ENCODE measurements around the gene NISCH. TPM values are rescaled to one million over a fixed set of nuclear protein-coding genes. Genes with fewer than 3 reads are reported as not detected.

Gene NISCH
- total and polyA plus RNA-seq, 2 of the 8 experiments (the other 6 are each of a cell fraction or from before 2014, with no cell fraction given) = 71.2 to 71.9 TPM

GRCh38 chr3:52458770-52459545 is 3.6 kb downstream of the NISCH start (continued):
- TF ChIP-seq RBBP5 (IDR thresholded peaks at IDR 0.05; ENCODE audit: borderline replicate concordance, low read depth, low read length) (no peak), CBX5 (IDR thresholded peaks at IDR 0.05; ENCODE audit: low read depth, low read length) (no peak), RNF2 (IDR thresholded peaks at IDR 0.05; ENCODE audit: borderline replicate concordance, low read depth, low read length, missing control alignments, poor library complexity, severe bottlenecking) (no peak), SAP30 (IDR thresholded peaks at IDR 0.05; ENCODE audit: insufficient read depth, insufficient replicate concordance, low read length) (no peak), RXRA (IDR thresholded peaks at IDR 0.05; ENCODE audit: insufficient read depth, low read depth, low read length) (no peak)

Measured in H1 (cell line).